IMR-90 (cell line): Measurements from ENCODE around the gene RPL14. TPM values are rescaled to one million over a fixed set of nuclear protein-coding genes. Genes with fewer than 3 reads are reported as not detected.

Source experiments
- ATAC-seq: fragments of 200-7000 bp; cut with Tn5 transposase; 2 replicates; pipeline ENCODE4 v1.9.1; 2020; ENCODE audit warnings: low read depth, mild to moderate bottlenecking, moderate library complexity
- BruUV-seq: library from RNA; stranded (reverse); fragments of 400-500 nt; replicated peaks from 2 replicates; lab custom pipeline; 2021; lab: Mats Ljungman, UMichigan
- CTCF ChIA-PET: fragments of 300-600 bp; formaldehyde crosslinking; extraction: SDS; loops from one replicate; lab custom pipeline; 2021; ENCODE audit warnings: antibody characterized with exemption; lab: Yijun Ruan, JAX
- POLR2A ChIA-PET: fragments of 300-600 bp; sonication (Branson Sonifier 250); formaldehyde crosslinking; loops from one replicate; lab custom pipeline; 2022; ENCODE audit warnings: antibody characterized with exemption; ENCODE audit not compliant: unreplicated experiment; lab: Charles Lee
- DNase-seq: peaks from one replicate; pipeline ENCODE4 v3.0.0; 2013
- H2AFZ ChIP-seq: replicated peaks from 2 replicates; pipeline ENCODE3; 2013; ENCODE audit warnings: low read length, mild to moderate bottlenecking; ENCODE audit not compliant: poor library complexity
- H2AK5ac ChIP-seq: 2 replicates; pipeline ENCODE4 v1.6.1; 2013; ENCODE audit warnings: low read depth, low read length, inconsistent platforms
- H2AK9ac ChIP-seq: replicated peaks from 2 replicates; pipeline ENCODE3; 2013; ENCODE audit warnings: mild to moderate bottlenecking, low read depth, low read length, moderate library complexity; ENCODE audit not compliant: poor library complexity
- H2BK120ac ChIP-seq: 2 replicates; pipeline ENCODE4 v1.6.1; 2013; ENCODE audit warnings: low read depth, low read length, inconsistent platforms
- H2BK15ac ChIP-seq: 3 replicates; pipeline ENCODE4 v1.6.1; 2013; ENCODE audit warnings: low read depth, low read length, inconsistent platforms
- H2BK20ac ChIP-seq: 2 replicates; pipeline ENCODE4 v1.6.1; 2013; ENCODE audit warnings: low read depth, mild to moderate bottlenecking, inconsistent platforms, low read length, moderate library complexity
- H2BK5ac ChIP-seq: 2 replicates; pipeline ENCODE4 v1.6.1; 2013; ENCODE audit warnings: mild to moderate bottlenecking, low read depth, low read length, inconsistent platforms; ENCODE audit not compliant: poor library complexity, severe bottlenecking
- H3K14ac ChIP-seq: replicated peaks from 2 replicates; pipeline ENCODE4 v1.6.1; 2013; ENCODE audit warnings: low read depth, low read length, inconsistent platforms
- H3K18ac ChIP-seq: 2 replicates; pipeline ENCODE4 v1.6.1; 2013; ENCODE audit warnings: low read depth, low read length, control low read depth
- H3K23ac ChIP-seq: 2 replicates; pipeline ENCODE4 v1.6.1; 2013; ENCODE audit warnings: low read depth, low read length, inconsistent platforms
- H3K27ac ChIP-seq: 2 replicates; pipeline ENCODE4 v1.5.1; 2013; ENCODE audit warnings: mild to moderate bottlenecking, control low read depth, low read length; ENCODE audit not compliant: insufficient read depth
- H3K27me3 ChIP-seq: 2 replicates; pipeline ENCODE4 v1.6.1; 2013; ENCODE audit warnings: low read length; ENCODE audit not compliant: control insufficient read depth, insufficient read depth
- H3K36me3 ChIP-seq: 2 replicates; pipeline ENCODE4 v1.6.1; 2013; ENCODE audit warnings: low read length, mixed read lengths; ENCODE audit not compliant: control insufficient read depth, insufficient read depth
- H3K4ac ChIP-seq: 2 replicates; pipeline ENCODE4 v1.6.1; 2013; ENCODE audit warnings: low read depth, low read length, inconsistent platforms
- H3K4me1 ChIP-seq: 2 replicates; pipeline ENCODE4 v1.6.1; 2013; ENCODE audit warnings: low read length, mixed read lengths; ENCODE audit not compliant: control insufficient read depth, insufficient read depth
- H3K4me2 ChIP-seq: 2 replicates; pipeline ENCODE4 v1.6.1; 2013; ENCODE audit warnings: low read depth, mild to moderate bottlenecking, control low read depth, low read length, moderate library complexity
- H3K4me3 ChIP-seq: 2 replicates; pipeline ENCODE4 v1.5.1; 2013; ENCODE audit warnings: low read depth, mild to moderate bottlenecking, control low read depth, low read length, moderate library complexity; ENCODE audit not compliant: insufficient read depth
- H3K56ac ChIP-seq: 2 replicates; pipeline ENCODE4 v1.6.1; 2013; ENCODE audit warnings: low read length, inconsistent platforms; ENCODE audit not compliant: insufficient read depth; ENCODE audit errors: extremely low read depth
- H3K79me1 ChIP-seq, 2 experiments: 2 replicates each; pipeline ENCODE4 v1.6.1; 2013; ENCODE audit warnings: low read length in 2 of 2, inconsistent platforms in 1 of 2, low read depth in 1 of 2
- H3K9ac ChIP-seq: 2 replicates; pipeline ENCODE4 v1.6.1; 2013; ENCODE audit warnings: low read depth, low read length, control low read depth
- H3K9me1 ChIP-seq: 2 replicates; pipeline ENCODE4 v1.6.1; 2013; ENCODE audit warnings: low read length, inconsistent platforms; ENCODE audit not compliant: insufficient read depth
- H3K9me3 ChIP-seq: 2 replicates; pipeline ENCODE4 v1.6.1; 2013; ENCODE audit warnings: low read length; ENCODE audit not compliant: control insufficient read depth, insufficient read depth
- H4K20me1 ChIP-seq: 2 replicates; pipeline ENCODE4 v1.6.1; 2013; ENCODE audit warnings: low read length, inconsistent platforms; ENCODE audit not compliant: insufficient read depth
- H4K5ac ChIP-seq: 2 replicates; pipeline ENCODE4 v1.6.1; 2013; ENCODE audit warnings: mild to moderate bottlenecking, low read depth, low read length, control low read depth
- H4K8ac ChIP-seq, 2 experiments: 2 replicates each; pipeline ENCODE4 v1.6.1; 2013; ENCODE audit warnings: low read depth in 2 of 2, low read length in 2 of 2, control low read depth in 1 of 2, inconsistent platforms in 1 of 2
- H4K91ac ChIP-seq: 2 replicates; pipeline ENCODE4 v1.6.1; 2013; ENCODE audit warnings: low read depth, low read length, inconsistent platforms; ENCODE audit not compliant: insufficient read depth
- RAD21 ChIP-seq: IDR thresholded peaks from 2 replicates; pipeline ENCODE4 v1.6.1; 2012; ENCODE audit warnings: low read length, improper control_type of control experiment
- SMC3 ChIP-seq: fragments of 150-350 bp; IDR thresholded peaks from 2 replicates; pipeline ENCODE4 v1.6.1; 2016; ENCODE audit warnings: low read depth, mild to moderate bottlenecking, antibody characterized with exemption, low read length, moderate library complexity
- WGBS, 2 experiments: methylation state at CpG; one replicate each; pipeline versions ENCODE4 v1.1.5 to v1.1.7; 2013; ENCODE audit warnings: missing lambda C conversion rate in 2 of 2; ENCODE audit not compliant: insufficient read length in 1 of 2; ENCODE audit errors: extremely low coverage in 2 of 2; 5-methylcytosine and 5-hydroxymethylcytosine counted together
- dilution Hi-C: fragments of 300-500 bp; cut with HindIII; formaldehyde crosslinking; loops from one replicate; pipeline ENCODE4 v1.14.3; 2018; ENCODE audit warnings: low sequenced_read_pairs; ENCODE audit not compliant: unreplicated experiment
- in situ Hi-C: fragments of 300-500 bp; cut with MboI; formaldehyde crosslinking; loops from 3 replicates; pipeline ENCODE4 v1.14.3; 2019; ENCODE audit warnings: low sequenced_read_pairs, inconsistent platforms, mixed read lengths
- intact Hi-C: fragments of 100-400 bp; cut with micrococcal nuclease; formaldehyde crosslinking; loops from 2 replicates; pipeline ENCODE4 v1.10.0; 2022
- polyA plus RNA-seq, 3 experiments: library from polyadenylated mRNA; depleted of rRNA; stranded (reverse); fragments of >200 nt; gene quantifications; 2 replicates each; pipeline ENCODE4 v1.2.3, GENCODE V29; 2012; ENCODE audit warnings: low replicate concordance in 1 of 3
- total RNA-seq: library from RNA; depleted of rRNA; stranded (reverse); fragments of >200 nt; gene quantifications from 2 replicates; pipeline ENCODE4 v1.2.3, GENCODE V29; 2012
- TF ChIP-seq, protein P1 (sequence below): fragments of 150-350 bp; IDR thresholded peaks from 2 replicates; pipeline ENCODE4 v1.6.1; 2017; ENCODE audit warnings: mild to moderate bottlenecking, antibody characterized with exemption, low read length, low read depth

Gene RPL14
- total and polyA plus RNA-seq, 2 of the 4 experiments (the other 2 are of a cell fraction): 142 to 492 TPM

DNA sequence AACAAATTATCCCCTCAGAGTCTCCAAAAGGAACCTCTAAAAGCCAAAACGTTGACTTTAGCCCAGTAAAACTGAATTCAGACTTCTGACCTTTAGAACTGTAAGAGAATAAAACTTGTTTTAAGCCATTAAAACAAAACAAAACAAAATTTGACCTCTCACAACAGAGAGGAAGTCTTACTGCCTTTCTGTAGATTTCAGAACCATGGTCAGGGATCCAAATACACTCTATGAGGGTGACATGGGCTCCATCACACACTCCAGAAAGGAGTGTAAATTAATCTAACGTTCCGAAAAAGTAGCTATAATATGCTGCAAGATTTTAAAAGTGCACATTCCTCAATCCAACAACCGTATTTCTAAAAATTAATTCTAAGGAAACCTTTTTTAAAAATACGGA lies 19.2 kb upstream of the RPL14 start:
- H3K18ac ChIP-seq: no peak overlapping the region
- H3K4me1 ChIP-seq: no peaks in the 10 kb centered on the region
- no CpG with 5 or more reads among the region's 5 CpGs for WGBS, 2 experiments
- H3K4ac ChIP-seq: no peak overlapping the region
- ATAC-seq (no peak), DNase-seq (no peak)
- ChIA-PET CTCF (no interaction called here), POLR2A (interaction anchor here (0.5 kb wide), 1 partner anchor 24 kb away, joined by 3 read pairs; no protein-coding TSS in a partner anchor)
- in situ Hi-C loops (no loop called here), dilution Hi-C loops (no loop called here), intact Hi-C loops (loop anchor here (5.0 kb wide), 1 partner anchor 111 kb away; no protein-coding TSS in a partner anchor)
- H2BK5ac ChIP-seq: no peak overlapping the region
- H2AFZ ChIP-seq: no peak overlapping the region
- H3K56ac ChIP-seq: no peak overlapping the region
- H3K9me3 ChIP-seq: no peaks in the 10 kb centered on the region
- H2BK120ac ChIP-seq: no peak overlapping the region
- no peak overlapping the region for H2AK5ac ChIP-seq
- H3K4me2 ChIP-seq: no peak overlapping the region
- no peaks in the 10 kb centered on the region for H4K20me1 ChIP-seq
- H2BK20ac ChIP-seq: no peak overlapping the region
- no TSS peak for BruUV-seq
- no peak overlapping the region for H3K9ac ChIP-seq
- no peak overlapping the region for H2BK15ac ChIP-seq
- no peak overlapping the region for H3K14ac ChIP-seq
- H3K4me3 ChIP-seq: no peak overlapping the region
- TF ChIP-seq RAD21 (no peak), SMC3 (no peak)
- TF ChIP-seq, protein P1, sequence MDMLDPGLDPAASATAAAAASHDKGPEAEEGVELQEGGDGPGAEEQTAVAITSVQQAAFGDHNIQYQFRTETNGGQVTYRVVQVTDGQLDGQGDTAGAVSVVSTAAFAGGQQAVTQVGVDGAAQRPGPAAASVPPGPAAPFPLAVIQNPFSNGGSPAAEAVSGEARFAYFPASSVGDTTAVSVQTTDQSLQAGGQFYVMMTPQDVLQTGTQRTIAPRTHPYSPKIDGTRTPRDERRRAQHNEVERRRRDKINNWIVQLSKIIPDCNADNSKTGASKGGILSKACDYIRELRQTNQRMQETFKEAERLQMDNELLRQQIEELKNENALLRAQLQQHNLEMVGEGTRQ: no peak
- no peaks in the 10 kb centered on the region for H3K27me3 ChIP-seq
- no peak overlapping the region for H4K91ac ChIP-seq
- no peaks in the 10 kb centered on the region for H3K36me3 ChIP-seq
- no peak overlapping the region for H4K5ac ChIP-seq
- H3K79me1 ChIP-seq: no peaks in the 10 kb centered on the region
- H2AK9ac ChIP-seq: no peak overlapping the region
- H3K27ac ChIP-seq: no peak overlapping the region
- no peak overlapping the region for H4K8ac ChIP-seq
- H3K9me1 ChIP-seq: no peaks in the 10 kb centered on the region
- no peak overlapping the region for H3K23ac ChIP-seq
